Type B pancreatic cell (in vitro differentiated cells): ENCODE data around the gene LHX4. TPM values are rescaled to one million over a fixed set of nuclear protein-coding genes. Genes with fewer than 3 reads are reported as not detected.

Source experiments
- DNase-seq: peaks from one replicate; pipeline ENCODE4 v3.0.0; 2021; ENCODE audit warnings: mixed read lengths; ENCODE audit not compliant: unreplicated experiment; ENCODE audit errors: extremely low spot score
- H3K27ac Mint-ChIP-seq: 2 replicates; pipeline ENCODE4 v1.8.0; 2021; ENCODE audit warnings: mild to moderate bottlenecking, mixed read lengths
- H3K27me3 Mint-ChIP-seq: 2 replicates; pipeline ENCODE4 v1.8.0; 2021; ENCODE audit warnings: mixed read lengths
- H3K36me3 Mint-ChIP-seq: 2 replicates; pipeline ENCODE4 v1.8.0; 2021; ENCODE audit warnings: mixed read lengths
- H3K4me1 Mint-ChIP-seq: one replicate; pipeline ENCODE4 v1.8.0; 2021; ENCODE audit warnings: mixed read lengths; ENCODE audit not compliant: unreplicated experiment
- H3K4me3 Mint-ChIP-seq: 2 replicates; pipeline ENCODE4 v1.8.0; 2021; ENCODE audit warnings: mild to moderate bottlenecking, mixed read lengths
- H3K9me3 Mint-ChIP-seq: 2 replicates; pipeline ENCODE4 v1.8.0; 2021; ENCODE audit warnings: mixed read lengths
- CTCF ChIP-seq: fragments of 200-600 bp; sonication (generic); conservative IDR thresholded peaks from 2 replicates; pipeline ENCODE4 v1.5.0; 2021; ENCODE audit warnings: antibody characterized with exemption, mild to moderate bottlenecking
- total RNA-seq: library from RNA; stranded (reverse); gene quantifications from 2 replicates; pipeline ENCODE4 v1.2.1, GENCODE V29; 2021; ENCODE audit warnings: low replicate concordance

LHX4 gene
- total RNA-seq, 1 donor from 2014 or later: 0.22 TPM

- no peak for TF ChIP-seq CTCF
- Mint-ChIP-seq H3K9me3 (no peaks in the 10 kb centered on the region), H3K27me3 (no peaks in the 10 kb centered on the region), H3K4me1 (no peaks in the 10 kb centered on the region), H3K27ac (peak overlapping the region; percentile 61), H3K36me3 (peaks cover 5% of the 10 kb centered on the region), H3K4me3 (no peak overlapping the region)
- DNase-seq: no peak
Observed at GRCh38 chr1:180184041-180184440, 46.0 kb upstream of the LHX4 start.

GRCh38 chr1:180185281-180185680 lies 44.8 kb upstream of the LHX4 start:
- Mint-ChIP-seq H3K9me3 (no peaks in the 10 kb centered on the region), H3K27me3 (no peaks in the 10 kb centered on the region), H3K27ac (no peak overlapping the region), H3K36me3 (peaks cover 5% of the 10 kb centered on the region), H3K4me3 (no peak overlapping the region), H3K4me1 (no peaks in the 10 kb centered on the region)
- DNase-seq: no peak
- TF ChIP-seq CTCF: no peak

- Mint-ChIP-seq H3K36me3 (peaks cover 5% of the 10 kb centered on the region), H3K9me3 (no peaks in the 10 kb centered on the region), H3K27me3 (no peaks in the 10 kb centered on the region), H3K4me1 (no peaks in the 10 kb centered on the region), H3K27ac (no peak overlapping the region), H3K4me3 (no peak overlapping the region)
- TF ChIP-seq CTCF: no peak
- DNase-seq: no peak
Observed at GRCh38 chr1:180185971-180186645, 44.0 kb upstream of the LHX4 start.

GRCh38 chr1:180186831-180187230 lies 43.2 kb upstream of the LHX4 start:
- H3K9me3 Mint-ChIP-seq: no peaks in the 10 kb centered on the region
- H3K4me1 Mint-ChIP-seq: no peaks in the 10 kb centered on the region
- no peak for DNase-seq
- no peak overlapping the region for H3K4me3 Mint-ChIP-seq
- no peak for TF ChIP-seq CTCF
- H3K27ac Mint-ChIP-seq: no peak overlapping the region
- peaks cover 5% of the 10 kb centered on the region for H3K36me3 Mint-ChIP-seq
- no peaks in the 10 kb centered on the region for H3K27me3 Mint-ChIP-seq

- H3K36me3 Mint-ChIP-seq: peaks cover 11% of the 10 kb centered on the region
- TF ChIP-seq CTCF: no peak
- no peaks in the 10 kb centered on the region for H3K27me3 Mint-ChIP-seq
- H3K9me3 Mint-ChIP-seq: no peaks in the 10 kb centered on the region
- H3K27ac Mint-ChIP-seq: no peak overlapping the region
- no peak for DNase-seq
- H3K4me3 Mint-ChIP-seq: no peak overlapping the region
- peaks cover under 1% of the 10 kb centered on the region for H3K4me1 Mint-ChIP-seq
Observed at GRCh38 chr1:180187626-180188025, 42.4 kb upstream of the LHX4 start.

- H3K4me3 Mint-ChIP-seq: no peak overlapping the region
- peaks cover 5% of the 10 kb centered on the region for H3K4me1 Mint-ChIP-seq
- no peaks in the 10 kb centered on the region for H3K9me3 Mint-ChIP-seq
- no peak overlapping the region for H3K27ac Mint-ChIP-seq
- H3K27me3 Mint-ChIP-seq: no peaks in the 10 kb centered on the region
- peak; percentile 86 for TF ChIP-seq CTCF
- DNase-seq: no peak
- peaks cover 16% of the 10 kb centered on the region for H3K36me3 Mint-ChIP-seq
Observed at GRCh38 chr1:180188091-180188506, 42.0 kb upstream of the LHX4 start.
